Stimulated activated CD8-positive, alpha-beta memory T cell treated with anti-CD3 and anti-CD28 coated beads, Interleukin-4, amount 100 ng/mL, for 4 hours (primary cell): ENCODE results near the gene BEST2.

ENCODE experiments used
- DNase-seq, 2 donors: peaks; one replicate each; pipeline ENCODE4 v3.0.0-alpha.2; 2020; ENCODE audit warnings: low read depth in 2 of 2, low spot score in 1 of 2

BEST2 gene

DNA sequence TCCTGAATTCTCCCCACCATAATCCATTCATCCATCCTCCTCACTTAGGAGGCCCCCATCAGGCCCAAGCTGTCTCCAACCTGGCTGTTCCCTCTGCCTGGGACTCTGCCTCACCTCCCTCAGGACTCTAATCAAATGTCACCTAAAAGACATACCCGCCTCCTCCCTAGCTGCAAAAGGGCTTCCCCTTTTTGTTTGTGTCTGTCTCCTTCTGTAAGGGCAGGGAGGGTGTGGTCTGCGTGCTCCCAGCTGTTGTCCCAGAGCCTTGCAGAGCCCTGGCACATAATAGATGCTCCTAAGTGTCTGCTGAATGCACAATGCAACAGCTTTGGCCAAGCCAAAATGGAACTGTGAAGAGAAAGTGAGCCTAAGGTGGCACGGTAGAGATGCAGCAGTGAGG, 21.5 kb upstream of the BEST2 start:
- DNase-seq = no peak

DNA sequence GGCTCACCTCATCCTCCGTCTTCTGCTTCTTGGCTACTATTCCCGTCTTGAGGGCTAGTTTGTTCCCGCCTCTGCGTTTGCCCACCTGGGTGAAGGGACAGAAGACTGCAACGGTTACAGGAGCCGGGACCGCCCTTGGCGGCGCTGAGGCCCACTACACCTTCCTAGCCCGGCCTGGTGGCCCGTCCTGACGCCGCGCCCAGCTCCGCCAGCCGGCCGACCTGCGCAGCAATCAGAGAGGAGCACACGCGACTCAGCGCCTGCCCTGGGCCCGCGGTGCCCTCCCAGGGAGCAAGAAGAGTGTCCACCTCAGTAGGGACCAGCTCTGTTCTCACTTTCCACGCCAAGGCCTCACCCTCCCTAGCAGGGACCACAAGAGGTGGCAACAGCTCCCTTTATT, 20.3 kb upstream of the BEST2 start:
- no peak for DNase-seq

- DNase-seq = no peak
Measured at GRCh38 chr19:12733369-12734214, 18.0 kb upstream of the BEST2 start.

DNA sequence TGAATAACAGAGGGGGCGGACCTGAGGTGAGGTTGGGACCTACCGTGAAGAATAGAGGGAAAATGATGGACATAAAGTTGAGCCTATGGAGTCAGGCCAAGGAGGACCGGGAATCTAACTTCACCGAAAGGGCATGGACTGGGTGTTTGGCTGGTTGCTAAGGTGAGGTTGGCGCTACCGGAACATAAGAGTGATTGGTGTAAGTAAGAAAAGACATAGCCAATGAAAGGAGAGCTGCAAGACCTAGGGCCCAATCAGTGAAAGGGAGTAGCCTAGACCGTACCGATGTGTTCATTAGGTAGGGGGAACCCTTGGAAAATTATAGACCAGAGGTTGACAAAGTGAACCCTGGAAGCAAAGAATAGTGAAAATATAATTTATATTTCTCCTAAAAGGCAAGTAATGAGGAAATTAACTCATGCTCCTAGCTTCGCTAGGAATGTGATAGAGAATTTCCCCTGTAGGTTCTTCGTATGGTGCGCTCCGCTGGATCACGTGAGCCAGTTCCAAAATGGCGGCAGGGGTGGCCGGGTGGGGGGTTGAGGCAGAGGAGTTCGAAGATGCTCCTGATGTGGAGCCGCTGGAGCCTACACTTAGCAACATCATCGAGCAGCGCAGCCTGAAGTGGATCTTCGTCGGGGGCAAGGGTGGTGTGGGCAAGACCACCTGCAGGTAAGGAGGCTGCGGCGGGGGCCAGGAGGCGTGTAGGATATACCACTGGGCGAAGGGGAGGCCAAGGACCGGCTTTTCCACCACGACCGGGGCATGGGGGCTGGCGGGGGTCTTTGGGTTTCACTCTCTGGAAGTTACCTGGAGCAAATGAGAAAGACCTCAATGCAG, 14.4 kb upstream of the BEST2 start, which contains the start of gene GET3:
GET3 (plus strand) TSS at position 503 of the 840 bp plus-strand sequence; CDS start at position 512, 9 bp downstream.
- DNase-seq = peak; percentile 57 to 67

DNA sequence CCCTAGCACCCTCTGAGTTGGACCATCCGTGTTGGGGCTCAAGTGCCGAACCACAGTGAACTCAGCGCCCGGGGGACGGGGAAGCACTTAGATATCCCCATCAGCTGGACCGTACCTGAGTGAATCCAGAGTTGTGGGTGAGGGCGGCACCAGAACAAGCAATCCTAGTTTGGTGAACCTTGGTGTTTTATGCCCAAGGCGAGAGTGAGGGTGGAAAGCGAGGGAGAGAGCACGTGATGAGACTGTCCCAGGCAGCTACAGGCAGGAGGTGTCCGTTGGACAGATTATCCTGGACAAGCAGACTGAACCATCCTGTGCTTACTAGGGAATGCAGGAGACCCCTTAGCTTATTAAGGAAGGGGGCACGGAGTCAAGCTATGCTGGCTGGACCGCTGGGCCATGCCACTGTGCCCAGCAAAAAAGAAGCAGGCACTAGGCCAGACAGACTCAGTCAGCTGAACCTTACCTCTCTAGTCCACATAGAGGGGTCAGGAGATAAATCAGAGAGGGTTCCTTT, 13.7 kb upstream of the BEST2 start:
- DNase-seq = no peak

DNA sequence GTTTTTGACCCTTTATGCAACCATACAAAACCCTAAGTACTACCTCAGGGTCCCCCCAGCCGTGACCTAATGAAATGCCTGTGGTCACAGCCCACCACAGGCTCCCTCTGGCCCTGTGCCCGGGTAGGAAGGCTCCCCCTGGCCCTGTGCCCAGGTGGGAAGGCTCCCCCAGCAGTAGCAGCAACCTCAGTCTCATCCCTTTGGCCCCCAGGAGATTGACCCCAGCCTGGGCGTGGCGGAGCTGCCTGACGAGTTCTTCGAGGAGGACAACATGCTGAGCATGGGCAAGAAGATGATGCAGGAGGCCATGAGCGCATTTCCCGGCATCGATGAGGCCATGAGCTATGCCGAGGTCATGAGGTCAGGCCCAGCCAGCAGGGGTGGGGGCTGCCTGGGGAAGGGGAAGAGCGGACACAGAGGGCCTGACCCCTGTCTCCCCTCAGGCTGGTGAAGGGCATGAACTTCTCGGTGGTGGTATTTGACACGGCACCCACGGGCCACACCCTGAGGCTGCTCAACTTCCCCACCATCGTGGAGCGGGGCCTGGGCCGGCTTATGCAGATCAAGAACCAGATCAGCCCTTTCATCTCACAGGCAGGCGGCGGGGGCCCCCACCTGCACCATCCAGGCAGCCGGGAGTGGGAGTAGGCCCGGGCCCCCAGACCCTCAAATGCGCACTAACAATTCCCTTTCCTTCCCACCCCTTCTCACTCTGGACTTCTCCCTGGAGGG, 6.3 kb upstream of the BEST2 start:
- DNase-seq = no peak

DNA sequence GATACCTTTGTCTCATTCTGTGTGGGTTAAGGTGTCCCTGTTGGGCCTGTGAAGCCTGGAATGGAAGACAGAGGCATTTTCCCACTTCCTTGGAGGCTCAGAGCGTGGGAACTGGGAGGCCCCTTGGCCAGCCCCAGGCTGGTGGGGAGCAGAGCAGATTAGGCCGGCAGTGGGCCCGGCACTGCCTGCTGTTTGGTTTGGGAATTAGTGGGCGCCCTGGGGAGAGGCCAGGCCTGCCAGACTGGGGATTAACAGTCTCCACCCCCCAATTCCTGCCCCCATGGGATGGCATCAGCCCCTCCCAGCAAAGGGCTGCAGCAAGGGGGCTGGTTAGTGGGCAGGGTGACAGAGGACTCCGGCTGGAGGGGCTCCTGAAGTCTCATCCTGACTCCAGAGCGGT, 3.1 kb upstream of the BEST2 start:
- no peak for DNase-seq

- DNase-seq = no peak
Measured at GRCh38 chr19:12749938-12750521, 1.6 kb upstream of the BEST2 start.

GRCh38 chr19:12750851-12751250, 740 bp upstream of the BEST2 start:
- DNase-seq = no peak

GRCh38 chr19:12752056-12752781, 628 bp downstream of the BEST2 start:
- no peak for DNase-seq

DNA sequence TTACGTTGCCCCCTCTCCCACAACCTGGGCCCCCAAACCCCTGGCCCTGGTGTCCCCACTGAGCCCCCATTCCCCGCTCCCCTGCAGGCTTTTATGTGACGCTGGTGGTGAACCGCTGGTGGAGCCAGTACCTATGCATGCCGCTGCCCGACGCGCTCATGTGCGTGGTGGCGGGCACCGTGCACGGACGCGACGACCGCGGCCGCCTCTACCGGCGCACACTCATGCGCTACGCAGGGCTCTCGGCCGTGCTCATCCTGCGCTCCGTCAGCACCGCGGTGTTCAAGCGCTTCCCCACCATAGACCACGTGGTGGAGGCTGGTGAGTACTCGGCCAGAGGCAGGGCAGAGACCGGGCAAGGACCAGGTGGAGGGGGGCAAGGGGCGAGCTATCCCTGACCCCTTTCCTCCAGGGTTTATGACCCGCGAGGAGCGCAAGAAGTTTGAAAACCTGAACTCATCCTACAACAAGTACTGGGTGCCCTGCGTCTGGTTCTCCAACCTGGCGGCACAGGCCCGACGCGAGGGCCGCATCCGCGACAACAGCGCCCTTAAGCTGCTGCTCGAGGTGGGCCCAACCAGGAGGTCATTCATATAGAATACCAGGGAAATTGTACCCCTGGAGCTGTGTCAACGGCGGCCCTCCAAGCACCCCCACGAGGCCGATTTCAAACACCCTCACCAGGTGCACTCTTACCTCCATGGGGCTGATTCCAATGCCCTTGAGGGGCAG, 3.0 kb downstream of the BEST2 start:
- no peak for DNase-seq

- no peak for DNase-seq
Measured at GRCh38 chr19:12756150-12756883, 4.7 kb downstream of the BEST2 start.

DNA sequence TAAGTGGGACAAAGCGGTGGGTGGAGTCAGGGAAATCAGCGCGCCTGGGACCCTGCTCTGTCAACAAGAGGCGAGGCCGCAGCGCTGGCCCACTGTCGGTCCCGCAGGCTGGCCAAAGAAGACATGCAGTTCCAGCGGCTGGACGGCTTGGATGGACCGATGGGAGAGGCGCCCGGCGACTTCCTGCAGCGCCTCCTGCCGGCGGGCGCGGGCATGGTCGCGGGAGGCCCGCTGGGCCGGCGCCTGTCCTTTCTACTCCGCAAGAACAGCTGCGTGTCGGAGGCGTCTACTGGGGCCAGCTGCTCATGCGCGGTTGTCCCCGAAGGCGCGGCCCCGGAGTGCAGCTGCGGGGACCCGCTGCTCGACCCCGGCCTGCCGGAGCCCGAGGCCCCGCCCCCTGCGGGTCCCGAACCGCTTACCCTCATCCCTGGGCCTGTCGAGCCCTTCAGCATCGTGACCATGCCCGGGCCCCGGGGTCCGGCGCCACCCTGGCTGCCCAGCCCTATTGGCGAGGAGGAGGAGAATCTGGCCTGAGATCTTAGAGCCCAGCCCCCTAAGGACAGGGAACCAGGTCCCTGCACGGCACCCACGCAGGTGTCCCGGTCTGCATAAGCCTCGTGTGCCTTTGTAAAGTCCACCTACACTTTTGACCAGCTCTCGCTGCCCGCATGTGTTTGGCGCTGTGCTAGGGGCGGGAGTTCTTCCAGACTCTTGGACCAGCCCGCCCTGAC, 6.1 kb downstream of the BEST2 start:
- DNase-seq = peak in 1 of 2 donors; percentile 25

DNA sequence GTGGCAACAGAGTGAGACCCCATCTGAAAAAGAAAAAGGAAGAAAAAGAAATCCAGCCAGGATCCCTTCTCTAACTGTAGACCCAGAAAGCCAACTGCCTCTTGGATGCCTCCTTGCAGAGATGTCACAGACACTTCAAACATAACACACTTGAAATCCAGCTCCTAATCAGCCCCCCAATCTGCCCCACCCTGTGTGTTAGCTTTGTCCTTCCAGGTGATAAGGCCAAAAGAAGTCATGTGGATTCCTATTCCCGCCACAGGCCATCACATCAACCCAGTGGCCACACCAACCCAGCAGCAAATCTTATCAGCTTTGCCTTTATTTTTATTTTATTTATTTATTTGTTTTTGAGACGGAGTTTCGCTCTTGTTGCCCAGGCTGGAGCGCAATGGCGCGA, 8.1 kb downstream of the BEST2 start:
- DNase-seq = no peak

- no peak for DNase-seq
Measured at GRCh38 chr19:12763100-12763499, 11.5 kb downstream of the BEST2 start.

DNA sequence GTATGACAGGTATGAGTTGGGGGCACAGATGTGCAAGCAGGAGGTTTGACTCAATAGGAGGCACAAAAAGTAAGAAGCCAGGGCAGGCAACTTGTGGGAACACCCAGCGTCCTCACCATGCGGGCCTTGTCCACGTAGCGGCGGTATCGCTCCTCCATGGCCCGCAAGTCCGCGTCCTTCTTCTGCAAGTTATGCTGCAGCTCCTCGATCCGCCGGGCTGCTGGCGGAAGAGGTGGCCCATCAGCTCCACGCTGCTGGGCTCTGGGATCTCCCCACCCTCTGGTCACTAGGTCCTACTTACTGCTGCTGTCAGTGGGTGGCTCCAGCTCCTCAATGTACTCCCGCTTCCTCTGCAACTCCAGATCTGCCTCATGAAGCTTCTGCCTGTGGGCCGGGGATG, 13.1 kb downstream of the BEST2 start:
- DNase-seq = no peak

DNA sequence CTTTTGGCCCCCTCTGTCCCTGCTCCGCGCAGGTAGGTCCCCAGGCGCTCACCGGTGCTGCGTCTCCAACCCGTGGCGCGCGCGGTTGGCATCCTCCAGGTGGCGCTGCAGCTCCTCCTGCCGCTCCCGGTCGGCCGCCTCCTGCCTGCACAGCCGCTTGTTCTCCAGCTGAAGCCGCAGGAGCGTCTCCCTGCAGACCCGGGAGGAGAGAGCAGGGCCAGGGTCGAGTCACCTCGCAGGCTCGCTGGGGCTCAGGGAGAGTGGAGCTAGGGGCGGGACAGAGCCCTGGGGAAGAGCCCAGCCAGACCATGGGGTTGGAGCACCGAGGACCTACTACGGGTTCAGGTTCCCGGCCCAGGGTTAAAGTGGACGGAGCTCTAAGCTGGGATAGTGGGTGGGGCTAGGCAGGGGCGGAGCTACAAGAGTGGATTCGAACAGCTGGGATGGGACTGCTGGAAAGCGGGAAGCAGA, 14.5 kb downstream of the BEST2 start:
- DNase-seq = no peak

DNA sequence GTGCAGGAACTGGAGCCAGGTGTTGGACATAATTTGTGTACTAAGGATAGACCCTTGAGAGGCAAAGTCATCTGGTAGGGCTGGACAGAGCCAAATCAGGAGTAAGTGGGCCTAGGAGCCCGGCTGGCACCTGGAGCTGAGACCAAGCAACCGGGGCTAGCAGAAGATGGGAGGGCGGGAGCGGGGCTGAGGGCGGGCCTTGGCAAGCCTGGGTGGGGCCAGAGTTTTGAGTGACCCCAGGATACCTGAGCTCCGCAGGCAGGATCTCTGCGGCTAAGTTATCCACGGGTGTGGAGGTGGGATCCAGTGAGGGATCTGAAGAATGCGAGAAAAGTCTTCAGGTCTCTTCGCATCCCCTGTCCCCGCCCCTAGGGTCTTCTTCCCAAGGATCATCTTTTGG, 15.6 kb downstream of the BEST2 start:
- no peak for DNase-seq
